A673 (cell line): Measurements from ENCODE around the gene CSRNP2.

Experiments used
- EZH2 ChIP-seq: fragments of 200-600 bp; sonication (generic); IDR thresholded peaks from 2 replicates; pipeline ENCODE4 v1.6.1; 2017; ENCODE audit warnings: borderline replicate concordance, low read depth, mild to moderate bottlenecking, mixed read lengths, antibody characterized with exemption, low read length; ENCODE audit not compliant: poor library complexity, severe bottlenecking
- TF ChIP-seq, protein P1 (sequence below): fragments of 300-800, 200-600 bp; sonication (generic); conservative IDR thresholded peaks from 2 replicates; pipeline ENCODE4 v1.5.1; 2017; ENCODE audit warnings: low read depth, mild to moderate bottlenecking, antibody characterized with exemption, low read length, moderate library complexity, mixed read lengths

DNA sequence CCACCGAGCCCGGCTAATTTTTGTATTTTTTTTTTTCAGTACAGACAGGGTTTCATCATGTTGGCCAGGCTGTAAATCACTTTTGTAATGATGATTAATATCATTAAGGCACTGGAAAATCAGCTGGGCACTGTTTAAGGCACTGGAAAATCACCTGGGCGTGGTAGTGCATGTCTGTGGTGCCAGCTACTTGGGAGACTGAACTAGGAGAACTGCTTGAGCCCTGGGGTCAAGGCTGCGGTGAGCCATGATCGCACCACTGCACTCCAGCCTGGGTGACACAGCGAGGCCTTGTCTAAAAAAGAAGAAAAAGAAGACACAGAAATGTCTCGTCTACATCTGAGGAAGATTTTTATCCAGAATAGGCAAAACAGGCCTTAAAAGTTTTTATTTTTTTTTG lies 70.0 kb downstream of the CSRNP2 start:
- TF ChIP-seq, protein P1, sequence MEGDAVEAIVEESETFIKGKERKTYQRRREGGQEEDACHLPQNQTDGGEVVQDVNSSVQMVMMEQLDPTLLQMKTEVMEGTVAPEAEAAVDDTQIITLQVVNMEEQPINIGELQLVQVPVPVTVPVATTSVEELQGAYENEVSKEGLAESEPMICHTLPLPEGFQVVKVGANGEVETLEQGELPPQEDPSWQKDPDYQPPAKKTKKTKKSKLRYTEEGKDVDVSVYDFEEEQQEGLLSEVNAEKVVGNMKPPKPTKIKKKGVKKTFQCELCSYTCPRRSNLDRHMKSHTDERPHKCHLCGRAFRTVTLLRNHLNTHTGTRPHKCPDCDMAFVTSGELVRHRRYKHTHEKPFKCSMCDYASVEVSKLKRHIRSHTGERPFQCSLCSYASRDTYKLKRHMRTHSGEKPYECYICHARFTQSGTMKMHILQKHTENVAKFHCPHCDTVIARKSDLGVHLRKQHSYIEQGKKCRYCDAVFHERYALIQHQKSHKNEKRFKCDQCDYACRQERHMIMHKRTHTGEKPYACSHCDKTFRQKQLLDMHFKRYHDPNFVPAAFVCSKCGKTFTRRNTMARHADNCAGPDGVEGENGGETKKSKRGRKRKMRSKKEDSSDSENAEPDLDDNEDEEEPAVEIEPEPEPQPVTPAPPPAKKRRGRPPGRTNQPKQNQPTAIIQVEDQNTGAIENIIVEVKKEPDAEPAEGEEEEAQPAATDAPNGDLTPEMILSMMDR = no peak
- no peak for TF ChIP-seq EZH2
